SK-N-SH treated with all-trans-retinoic acid at 6 μM for 48 hours (cell line): ENCODE measurements around the gene BCAP29.

Experiments used
- ESRRG ChIP-seq: fragments of 250-450 bp; sonication (Bioruptor Pico); IDR thresholded peaks from 2 replicates; pipeline ENCODE4 v1.6.1; 2021; ENCODE audit warnings: mild to moderate bottlenecking
- SNAI2 ChIP-seq: fragments of 250-450 bp; sonication (Bioruptor Pico); IDR thresholded peaks from 2 replicates; pipeline ENCODE4 v1.5.0; 2020; ENCODE audit warnings: mild to moderate bottlenecking, moderate library complexity
- ZNF565 ChIP-seq: fragments of 450-650 bp; formaldehyde crosslinking; conservative IDR thresholded peaks from 2 replicates; pipeline ENCODE4 v1.5.0; 2020; ENCODE audit warnings: low read depth, mild to moderate bottlenecking, moderate library complexity
- TF ChIP-seq, protein P1 (sequence below): fragments of 250-450 bp; sonication (Bioruptor Pico); IDR thresholded peaks from 2 replicates; pipeline ENCODE4 v1.8.0; 2021; ENCODE audit warnings: low read depth, mild to moderate bottlenecking, moderate library complexity, borderline replicate concordance

DNA sequence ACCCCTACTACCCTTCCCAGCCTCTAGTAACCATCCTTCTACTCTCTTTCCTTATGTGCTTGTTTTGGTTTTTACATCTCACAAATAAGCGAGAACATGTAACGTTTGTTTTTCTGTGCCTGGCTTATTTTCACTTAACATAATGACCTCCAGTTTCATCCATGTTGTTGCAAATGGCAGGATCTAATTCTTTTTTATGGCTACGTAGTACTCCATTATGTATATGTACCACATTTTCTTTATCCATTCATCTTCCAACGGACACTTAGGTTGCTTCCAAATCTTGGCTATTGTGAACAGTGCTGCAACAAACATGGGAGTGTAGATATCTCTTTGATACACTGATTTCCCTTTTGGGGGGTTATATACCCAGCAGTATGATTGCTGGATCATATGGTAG, 47.0 kb downstream of the BCAP29 start:
- TF ChIP-seq, protein P1, sequence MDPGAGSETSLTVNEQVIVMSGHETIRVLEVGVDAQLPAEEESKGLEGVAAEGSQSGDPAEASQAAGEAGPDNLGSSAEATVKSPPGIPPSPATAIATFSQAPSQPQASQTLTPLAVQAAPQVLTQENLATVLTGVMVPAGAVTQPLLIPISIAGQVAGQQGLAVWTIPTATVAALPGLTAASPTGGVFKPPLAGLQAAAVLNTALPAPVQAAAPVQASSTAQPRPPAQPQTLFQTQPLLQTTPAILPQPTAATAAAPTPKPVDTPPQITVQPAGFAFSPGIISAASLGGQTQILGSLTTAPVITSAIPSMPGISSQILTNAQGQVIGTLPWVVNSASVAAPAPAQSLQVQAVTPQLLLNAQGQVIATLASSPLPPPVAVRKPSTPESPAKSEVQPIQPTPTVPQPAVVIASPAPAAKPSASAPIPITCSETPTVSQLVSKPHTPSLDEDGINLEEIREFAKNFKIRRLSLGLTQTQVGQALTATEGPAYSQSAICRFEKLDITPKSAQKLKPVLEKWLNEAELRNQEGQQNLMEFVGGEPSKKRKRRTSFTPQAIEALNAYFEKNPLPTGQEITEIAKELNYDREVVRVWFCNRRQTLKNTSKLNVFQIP: no peak
- no peak for TF ChIP-seq ESRRG
- TF ChIP-seq ZNF565 (CRISPR knock-in tag): no peak
- no peak for TF ChIP-seq SNAI2 (CRISPR knock-in tag)
